Measurements from ENCODE around the gene MVD.

MVD gene

DNA sequence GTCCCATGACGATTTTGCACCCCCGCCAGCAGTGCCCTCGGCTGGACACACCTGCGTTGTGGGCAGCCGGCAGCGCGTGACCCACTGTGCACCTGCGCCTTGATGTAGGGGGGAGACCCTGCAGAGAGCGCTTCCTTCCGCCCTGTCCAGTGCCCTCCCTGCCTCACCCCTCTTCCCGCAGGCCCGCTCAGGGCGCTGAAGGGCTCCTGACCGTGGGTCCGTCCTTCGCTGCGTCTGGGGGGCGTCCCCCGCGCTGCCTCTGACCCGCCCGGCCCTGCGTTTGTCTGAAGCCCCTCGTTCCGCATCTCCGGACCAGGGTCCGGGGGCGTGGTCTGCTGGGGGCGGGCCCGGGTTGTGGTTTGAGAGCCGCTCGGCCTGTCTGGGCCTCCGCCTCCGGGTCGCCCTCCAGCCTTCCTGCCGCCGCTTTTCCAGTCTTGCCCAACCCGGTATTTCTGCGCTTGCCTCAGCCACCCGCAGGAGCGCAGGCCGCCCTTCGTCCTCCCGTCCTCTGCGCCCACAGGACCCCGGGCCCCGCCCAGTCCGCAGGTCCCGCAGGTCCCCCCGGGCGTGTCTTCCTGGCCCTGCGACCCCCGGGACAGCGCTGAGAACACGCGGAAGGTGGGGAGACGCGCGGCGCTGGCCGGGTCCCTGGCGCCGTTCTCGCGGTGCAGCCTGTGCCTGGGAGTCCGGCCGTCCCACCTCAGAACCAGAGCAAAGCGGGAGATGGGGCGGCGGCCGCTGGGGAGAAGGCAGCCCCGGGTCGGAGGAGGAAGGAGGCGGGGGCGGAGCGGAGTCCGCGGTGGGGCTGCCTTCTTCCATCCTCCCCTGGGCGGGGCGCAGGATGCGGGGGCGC, 28.5 kb downstream of the MVD start:
- ATAC-seq (replicated peaks), result peak; percentile 45
- DNase-seq, result peak; percentile 62 to 71 (median 67)
- Mint-ChIP-seq H3K4me1 (ENCODE audit: low read depth in 2 of 2) (peaks cover 24 to 28% of the 10 kb centered on the region in 2 donors), H3K27me3 (no peaks in the 10 kb centered on the region), H3K27ac (peak overlapping the region; percentile 82 to 87), H3K9me3 (peaks cover 0 to 3% of the 10 kb centered on the region in 2 donors), H3K36me3 (ENCODE audit: insufficient read depth) (peaks cover 76% of the 10 kb centered on the region), H3K4me3 (peak overlapping the region; percentile 86 to 87)

DNA sequence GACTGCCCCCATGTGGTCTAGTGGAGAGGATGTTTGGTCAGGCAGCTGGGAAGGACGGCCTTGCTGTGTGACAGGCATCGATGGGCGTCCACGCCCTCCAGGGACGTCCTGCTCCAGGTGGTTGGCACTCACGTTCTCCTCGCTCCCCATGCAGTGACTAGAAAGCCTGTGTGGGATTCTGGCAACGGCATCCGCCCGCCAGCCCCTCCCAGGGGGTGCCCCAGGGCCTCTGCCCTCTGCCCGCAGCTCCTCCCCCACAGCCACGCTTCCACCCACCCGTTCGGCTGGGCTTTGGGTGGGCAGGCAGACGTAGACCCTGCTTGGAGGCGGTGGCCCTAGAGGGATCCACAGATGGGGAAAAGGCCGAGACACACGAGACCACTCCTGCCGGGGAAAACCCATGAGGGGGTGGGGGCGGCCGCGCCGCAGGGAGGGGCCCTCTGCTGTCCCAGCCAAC, 29.2 kb downstream of the MVD start:
- peak overlapping the region; percentile 86 to 87 for H3K4me3 Mint-ChIP-seq
- peaks cover 0 to 3% of the 10 kb centered on the region in 2 donors for H3K9me3 Mint-ChIP-seq
- H3K27me3 Mint-ChIP-seq, result no peaks in the 10 kb centered on the region
- peak overlapping the region; percentile 82 to 87 for H3K27ac Mint-ChIP-seq
- peak; percentile 66 for ATAC-seq (replicated peaks)
- H3K4me1 Mint-ChIP-seq (ENCODE audit: low read depth in 2 of 2), result peaks cover 24 to 28% of the 10 kb centered on the region in 2 donors
- peaks cover 80% of the 10 kb centered on the region for H3K36me3 Mint-ChIP-seq (ENCODE audit: insufficient read depth)
- peak; percentile 68 to 78 (median 75) for DNase-seq

GRCh38 chr16:88632587-88632930, 30.3 kb downstream of the MVD start:
- H3K27me3 Mint-ChIP-seq, result no peaks in the 10 kb centered on the region
- H3K4me3 Mint-ChIP-seq, result peak overlapping the region in 1 of 2 donors; percentile 87
- peak overlapping the region; percentile 71 to 78 for H3K27ac Mint-ChIP-seq
- H3K4me1 Mint-ChIP-seq (ENCODE audit: low read depth in 2 of 2), result peaks cover 16 to 22% of the 10 kb centered on the region in 2 donors
- peaks cover 80% of the 10 kb centered on the region for H3K36me3 Mint-ChIP-seq (ENCODE audit: insufficient read depth)
- H3K9me3 Mint-ChIP-seq, result peaks cover 0 to 3% of the 10 kb centered on the region in 2 donors
- no peak for ATAC-seq (replicated peaks)
- DNase-seq, result no peak

DNA sequence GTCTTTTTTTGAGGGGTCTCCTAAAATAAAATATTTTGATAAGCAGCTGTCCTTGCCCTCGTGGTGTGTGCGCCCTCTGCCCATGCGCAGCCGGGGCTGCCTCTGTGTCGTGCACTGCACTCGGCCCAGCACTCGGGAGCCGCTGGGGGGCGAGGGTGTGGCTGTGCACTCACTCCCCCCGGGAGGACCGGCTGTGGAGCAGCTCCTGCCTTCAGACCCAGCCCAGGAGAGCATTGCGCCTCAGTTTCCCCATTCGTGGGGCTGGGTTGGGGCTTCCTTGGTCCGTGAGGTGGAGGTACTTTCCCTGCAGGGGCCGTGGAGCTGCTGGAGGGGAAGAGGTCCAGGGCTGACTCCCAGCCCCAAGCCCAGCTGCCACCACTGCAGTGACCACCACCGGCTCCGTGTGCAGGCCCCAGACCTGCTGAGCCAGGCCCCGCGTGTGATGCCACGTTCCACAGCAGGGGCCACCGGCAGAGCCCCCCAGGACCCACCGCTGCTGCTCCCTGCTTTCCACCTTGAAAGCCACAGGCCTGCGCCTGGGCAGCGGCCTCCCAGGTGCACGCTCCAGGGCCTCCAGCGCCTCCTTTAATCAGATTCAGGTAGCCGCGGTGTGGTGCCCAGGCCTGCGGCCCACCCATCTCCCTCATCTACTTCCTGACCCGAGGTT, 30.8 kb downstream of the MVD start:
- no peak for ATAC-seq (replicated peaks)
- H3K36me3 Mint-ChIP-seq (ENCODE audit: insufficient read depth), result peaks cover 77% of the 10 kb centered on the region
- no peak overlapping the region for H3K4me3 Mint-ChIP-seq
- peak overlapping the region; percentile 71 to 78 for H3K27ac Mint-ChIP-seq
- H3K4me1 Mint-ChIP-seq (ENCODE audit: low read depth in 2 of 2), result peaks cover 11 to 18% of the 10 kb centered on the region in 2 donors
- H3K27me3 Mint-ChIP-seq, result no peaks in the 10 kb centered on the region
- peaks cover 0 to under 1% of the 10 kb centered on the region in 2 donors for H3K9me3 Mint-ChIP-seq
- no peak for DNase-seq

DNA sequence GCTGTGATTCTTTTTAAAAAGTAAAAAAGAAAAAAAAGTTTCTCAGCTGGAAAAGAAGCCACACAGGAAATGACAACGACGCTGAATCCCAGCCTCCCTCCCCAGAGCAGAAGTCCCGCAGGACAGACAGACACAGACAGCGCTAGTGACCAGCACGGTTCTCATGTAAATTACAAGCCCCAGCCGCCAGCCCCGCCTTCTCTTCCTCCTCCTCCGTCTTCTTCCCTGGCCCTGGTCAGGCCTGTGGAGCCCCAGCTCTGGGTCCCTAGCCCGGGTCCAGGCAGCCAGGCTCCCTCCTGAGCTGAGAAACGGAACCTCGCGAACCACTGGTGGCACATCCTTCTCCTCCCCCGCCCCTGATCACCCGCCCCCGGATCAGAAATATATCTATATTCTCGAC, 31.5 kb downstream of the MVD start:
- H3K4me3 Mint-ChIP-seq, result no peak overlapping the region
- no peaks in the 10 kb centered on the region for H3K27me3 Mint-ChIP-seq
- ATAC-seq (replicated peaks), result no peak
- H3K27ac Mint-ChIP-seq, result peak overlapping the region in 1 of 2 donors; percentile 38
- peaks cover 10 to 17% of the 10 kb centered on the region in 2 donors for H3K4me1 Mint-ChIP-seq (ENCODE audit: low read depth in 2 of 2)
- H3K9me3 Mint-ChIP-seq, result no peaks in the 10 kb centered on the region
- no peak for DNase-seq
- peaks cover 80% of the 10 kb centered on the region for H3K36me3 Mint-ChIP-seq (ENCODE audit: insufficient read depth)

DNA sequence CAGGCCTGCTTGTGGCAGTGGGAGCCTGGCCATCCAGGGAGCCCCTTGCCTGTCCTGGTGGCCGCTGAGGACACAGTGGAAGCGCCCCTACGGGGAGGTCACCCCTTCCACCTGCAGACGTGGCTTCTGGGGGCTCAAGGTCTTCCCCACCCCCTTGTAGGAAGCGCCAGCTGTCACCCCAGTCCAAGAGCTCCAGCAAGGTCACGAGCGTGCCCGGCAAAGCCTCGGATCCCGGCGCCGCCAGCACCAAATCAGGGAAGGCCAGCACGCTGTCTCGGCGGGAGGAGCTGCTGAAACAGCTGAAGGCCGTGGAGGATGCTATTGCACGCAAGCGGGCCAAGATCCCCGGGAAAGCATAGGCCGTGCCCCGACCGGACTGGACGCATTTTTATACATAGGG, 31.9 kb downstream of the MVD start:
- ATAC-seq (replicated peaks), result no peak
- H3K27ac Mint-ChIP-seq, result peak overlapping the region in 1 of 2 donors; percentile 38
- H3K4me3 Mint-ChIP-seq, result no peak overlapping the region

DNA sequence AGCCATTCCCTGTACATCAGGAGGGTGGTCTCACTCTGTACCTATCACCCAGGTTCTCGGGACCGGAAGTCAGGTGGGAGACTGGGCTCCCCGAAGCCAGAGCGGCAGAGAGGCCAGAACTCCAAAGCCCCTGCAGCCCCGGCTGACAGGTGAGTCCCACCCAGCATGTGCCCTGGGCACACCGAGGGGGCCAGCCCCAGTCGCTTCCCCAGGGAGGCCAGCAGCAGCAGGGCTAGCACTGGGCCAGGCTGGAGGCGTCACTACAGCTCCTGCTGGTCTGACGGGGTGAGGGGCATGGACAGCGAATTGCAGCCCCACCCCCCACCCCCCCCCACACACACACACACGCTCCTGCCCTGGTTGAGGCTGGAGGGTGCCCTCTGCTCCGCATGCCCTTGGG, 32.5 kb downstream of the MVD start:
- no peaks in the 10 kb centered on the region for H3K27me3 Mint-ChIP-seq
- peaks cover 4 to 9% of the 10 kb centered on the region in 2 donors for H3K4me1 Mint-ChIP-seq (ENCODE audit: low read depth in 2 of 2)
- H3K4me3 Mint-ChIP-seq, result no peak overlapping the region
- ATAC-seq (replicated peaks) (no peak), DNase-seq (no peak)
- peaks cover 80% of the 10 kb centered on the region for H3K36me3 Mint-ChIP-seq (ENCODE audit: insufficient read depth)
- H3K27ac Mint-ChIP-seq, result peak overlapping the region in 1 of 2 donors; percentile 38
- no peaks in the 10 kb centered on the region for H3K9me3 Mint-ChIP-seq

More for the DNA sequence above, 31.9 kb downstream of the MVD start:
- Mint-ChIP-seq H3K36me3 (ENCODE audit: insufficient read depth) (peaks cover 80% of the 10 kb centered on the region), H3K27me3 (no peaks in the 10 kb centered on the region), H3K4me1 (ENCODE audit: low read depth in 2 of 2) (peaks cover 6 to 13% of the 10 kb centered on the region in 2 donors), H3K9me3 (no peaks in the 10 kb centered on the region)
- no peak for DNase-seq

DNA sequence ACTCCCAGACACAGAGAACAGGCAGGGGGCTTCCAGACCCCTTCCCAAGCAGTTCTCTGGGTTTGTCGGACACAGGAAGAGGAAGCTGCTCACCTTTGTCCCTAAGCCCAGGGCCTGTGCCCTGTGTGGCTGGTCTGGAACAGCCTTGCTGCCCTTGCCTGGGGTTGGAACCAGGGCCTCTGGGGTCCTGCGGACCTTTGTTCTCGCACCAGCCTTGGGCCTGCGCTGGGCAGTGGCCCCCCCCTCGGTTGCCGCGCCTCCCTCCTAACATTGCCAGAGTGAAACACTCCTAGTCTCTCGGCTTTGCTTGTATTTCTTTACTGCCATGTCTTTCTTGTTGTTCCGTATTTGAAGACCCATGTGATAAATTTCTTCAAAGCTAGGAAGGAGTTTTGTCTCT, 33.1 kb downstream of the MVD start:
- H3K4me3 Mint-ChIP-seq, result no peak overlapping the region
- no peaks in the 10 kb centered on the region for H3K27me3 Mint-ChIP-seq
- H3K27ac Mint-ChIP-seq, result peak overlapping the region in 1 of 2 donors; percentile 38
- H3K36me3 Mint-ChIP-seq (ENCODE audit: insufficient read depth), result peaks cover 80% of the 10 kb centered on the region
- DNase-seq (no peak), ATAC-seq (replicated peaks) (no peak)
- peaks cover 0 to 6% of the 10 kb centered on the region in 2 donors for H3K4me1 Mint-ChIP-seq (ENCODE audit: low read depth in 2 of 2)
- H3K9me3 Mint-ChIP-seq, result no peaks in the 10 kb centered on the region

DNA sequence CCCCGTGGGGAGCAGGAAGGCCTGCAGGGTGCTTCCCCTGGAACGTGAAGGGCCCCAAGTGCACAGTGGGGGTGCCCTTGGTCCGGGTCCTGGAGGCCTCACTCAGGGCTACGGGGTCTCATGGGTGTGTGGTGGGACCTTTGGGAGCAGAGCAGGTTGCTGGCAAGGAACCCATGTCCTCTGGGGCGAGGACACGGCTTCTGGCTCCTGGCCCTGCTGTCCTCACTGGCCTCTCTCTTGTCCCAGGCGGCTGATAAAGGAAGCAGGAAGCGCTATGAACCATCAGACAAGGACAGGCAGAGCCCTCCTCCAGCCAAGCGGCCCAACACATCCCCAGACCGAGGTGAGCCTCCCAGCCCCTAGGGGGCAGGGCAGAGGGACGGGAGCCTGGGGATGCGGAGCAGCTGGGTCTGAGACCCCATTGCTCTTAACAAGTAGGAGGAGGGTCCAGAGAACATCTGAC, 34.3 kb downstream of the MVD start:
- no peak for DNase-seq
- H3K36me3 Mint-ChIP-seq (ENCODE audit: insufficient read depth), result peaks cover 79% of the 10 kb centered on the region
- H3K27me3 Mint-ChIP-seq, result no peaks in the 10 kb centered on the region
- H3K27ac Mint-ChIP-seq, result peak overlapping the region in 1 of 2 donors; percentile 60
- peaks cover 0 to 6% of the 10 kb centered on the region in 2 donors for H3K4me1 Mint-ChIP-seq (ENCODE audit: low read depth in 2 of 2)
- ATAC-seq (replicated peaks), result no peak
- H3K4me3 Mint-ChIP-seq, result no peak overlapping the region
- H3K9me3 Mint-ChIP-seq, result no peaks in the 10 kb centered on the region

DNA sequence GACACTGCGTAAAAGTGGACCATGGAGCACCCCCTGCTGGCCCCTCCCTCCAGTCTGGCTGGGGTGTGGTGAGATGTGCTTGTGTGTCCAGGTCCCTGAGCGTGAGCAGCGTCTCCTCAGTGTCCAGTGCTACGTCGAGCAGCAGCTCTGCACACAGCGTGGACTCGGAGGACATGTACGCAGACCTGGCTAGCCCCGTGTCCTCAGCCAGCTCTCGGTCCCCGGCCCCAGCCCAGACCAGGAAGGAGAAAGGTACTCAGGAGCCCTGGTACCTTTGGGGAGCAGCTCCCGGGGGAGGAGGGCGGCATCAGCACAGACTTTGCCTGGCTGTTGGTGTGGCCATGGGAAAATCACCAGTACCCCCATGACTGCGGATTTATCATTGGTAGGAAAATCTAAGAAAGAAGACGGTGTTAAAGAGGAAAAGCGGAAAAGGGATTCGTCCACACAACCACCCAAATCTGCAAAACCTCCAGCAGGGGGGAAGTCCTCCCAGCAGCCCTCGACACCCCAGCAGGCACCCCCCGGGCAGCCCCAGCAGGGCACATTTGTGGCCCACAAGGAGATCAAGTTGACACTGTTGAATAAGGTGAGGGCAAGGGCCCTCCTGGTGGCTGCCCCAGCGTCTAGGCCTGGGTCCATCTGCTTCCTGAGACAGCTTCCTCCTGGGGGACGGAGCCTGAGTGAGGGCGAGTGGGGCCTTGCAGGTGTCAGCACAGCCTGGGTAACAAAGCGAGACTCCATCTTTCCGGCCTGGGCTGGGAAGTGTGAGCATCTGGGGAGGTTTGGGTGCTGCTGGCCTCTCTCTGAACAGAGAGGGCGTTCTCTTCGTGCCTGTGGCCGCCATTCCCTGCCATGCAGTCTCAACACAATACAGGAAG, 35.1 kb downstream of the MVD start:
- Mint-ChIP-seq H3K4me3 (no peak overlapping the region), H3K27ac (peak overlapping the region in 1 of 2 donors; percentile 75), H3K4me1 (ENCODE audit: low read depth in 2 of 2) (peaks cover 0 to 11% of the 10 kb centered on the region in 2 donors), H3K27me3 (no peaks in the 10 kb centered on the region), H3K36me3 (ENCODE audit: insufficient read depth) (peaks cover 76% of the 10 kb centered on the region), H3K9me3 (no peaks in the 10 kb centered on the region)
- ATAC-seq (replicated peaks) (no peak), DNase-seq (no peak)

DNA sequence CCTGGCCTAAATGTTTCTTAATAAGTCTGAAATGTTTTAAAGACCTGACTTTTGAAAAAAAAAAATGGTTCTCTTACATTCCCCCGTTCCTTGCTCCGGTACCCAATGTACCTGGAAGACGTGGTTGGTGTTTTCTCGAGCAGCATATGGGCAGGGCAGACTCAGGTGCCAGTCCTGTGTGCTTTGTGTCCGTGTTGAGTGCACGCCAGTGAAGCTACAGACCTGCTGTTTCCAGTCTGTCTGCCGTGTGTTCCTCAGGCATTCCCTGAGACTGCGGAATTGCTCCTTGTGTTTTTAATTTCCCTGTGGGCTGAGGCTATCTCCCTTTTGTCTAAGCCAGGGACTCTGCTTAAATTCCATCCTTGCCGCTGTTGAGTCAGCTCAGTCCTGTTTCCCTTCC, 36.2 kb downstream of the MVD start:
- Mint-ChIP-seq H3K27me3 (no peaks in the 10 kb centered on the region), H3K4me1 (ENCODE audit: low read depth in 2 of 2) (peaks cover under 1 to 10% of the 10 kb centered on the region in 2 donors), H3K9me3 (no peaks in the 10 kb centered on the region), H3K36me3 (ENCODE audit: insufficient read depth) (peaks cover 76% of the 10 kb centered on the region), H3K27ac (peak overlapping the region in 1 of 2 donors; percentile 75), H3K4me3 (no peak overlapping the region)
- DNase-seq (no peak), ATAC-seq (replicated peaks) (no peak)

DNA sequence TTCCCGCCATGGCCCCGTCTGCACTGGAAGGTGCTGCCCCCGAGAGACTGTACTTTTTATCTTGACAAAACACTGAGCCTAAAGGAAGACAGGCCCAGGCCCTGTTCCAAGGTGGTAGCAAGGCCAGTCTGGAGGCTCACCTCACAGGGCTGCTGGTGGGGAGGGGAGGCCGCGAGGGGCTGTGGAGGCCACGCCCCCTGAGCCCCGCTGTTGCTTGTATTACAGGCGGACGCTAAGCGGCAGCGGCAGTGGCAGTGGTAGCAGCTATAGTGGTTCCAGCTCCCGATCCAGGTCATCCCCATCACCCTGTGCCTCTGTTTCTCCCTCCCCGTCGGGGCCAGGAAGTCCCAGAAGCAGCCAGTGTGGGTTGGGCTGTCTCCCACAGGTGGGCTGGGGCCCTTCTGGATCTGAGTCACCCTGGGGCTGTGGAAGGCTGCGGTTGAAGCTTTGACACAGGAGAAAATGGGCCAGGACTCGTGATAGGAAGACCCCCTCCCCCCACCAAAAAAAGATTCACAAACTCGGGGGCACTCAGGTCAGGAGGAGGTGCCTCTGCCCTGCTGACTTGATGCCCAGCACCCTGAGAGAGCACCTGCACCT, 37.8 kb downstream of the MVD start:
- Mint-ChIP-seq H3K4me1 (ENCODE audit: low read depth in 2 of 2) (peaks cover 12 to 17% of the 10 kb centered on the region in 2 donors), H3K27ac (peak overlapping the region in 1 of 2 donors; percentile 91), H3K9me3 (no peaks in the 10 kb centered on the region), H3K36me3 (ENCODE audit: insufficient read depth) (peaks cover 82% of the 10 kb centered on the region), H3K4me3 (no peak overlapping the region), H3K27me3 (no peaks in the 10 kb centered on the region)
- DNase-seq (no peak), ATAC-seq (replicated peaks) (no peak)
